T-cell (primary cell): ENCODE data around the gene TENM3. TPM values are rescaled to one million over a fixed set of nuclear protein-coding genes. Genes with fewer than 3 reads are reported as not detected.

Source experiments
- ATAC-seq, 4 experiments: fragments of 200-7000 bp in 3 of 4; fragments of 150-1000 bp in 1 of 4; cut with Tn5 transposase; replicated peaks in 1 of 4; 1 replicate in 3 of 4; 2 replicates in 1 of 4; pipeline ENCODE4 v1.10.0; 2021; ENCODE audit warnings: moderate library complexity in 3 of 4, mild to moderate bottlenecking in 2 of 4, moderate number of reproducible peaks in 1 of 4
- CTCF ChIA-PET, 2 donors: fragments of 300-600 bp; sonication (Branson Sonifier 250); formaldehyde crosslinking; loops; one replicate each; lab custom pipeline; 2022; ENCODE audit warnings: antibody characterized with exemption in 2 of 2; lab: Charles Lee
- POLR2A ChIA-PET, 2 donors: fragments of 300-600 bp; sonication (Branson Sonifier 250); formaldehyde crosslinking; loops; one replicate each; lab custom pipeline; 2022; ENCODE audit warnings: antibody characterized with exemption in 2 of 2; lab: Charles Lee
- DNase-seq, 35 experiments: peaks; one replicate each; pipeline versions ENCODE4 v3.0.0 to v3.0.0-alpha.2; 2013 to 2023
- H3K27ac ChIP-seq: one replicate; pipeline ENCODE4 v1.5.1; 2013; ENCODE audit warnings: low read length
- H3K27me3 ChIP-seq, 2 experiments: replicated peaks in 1 of 2; 1 replicate in 1 of 2; 2 replicates in 1 of 2; pipeline versions ENCODE4 v1.6.1 to v1.7.0; 2013; ENCODE audit warnings: low read length in 1 of 2, mixed read lengths in 1 of 2; ENCODE audit not compliant: control insufficient read depth in 2 of 2, insufficient read depth in 2 of 2; ENCODE audit errors: extremely low read depth in 1 of 2
- H3K36me3 ChIP-seq, 2 donors: 1 replicate in 1 of 2; 2 replicates in 1 of 2; pipeline versions ENCODE4 v1.6.1 to v1.7.0; 2013; ENCODE audit warnings: low read length in 1 of 2; ENCODE audit not compliant: control insufficient read depth in 2 of 2, insufficient read depth in 1 of 2; ENCODE audit errors: extremely low read depth in 1 of 2
- H3K4me1 ChIP-seq, 2 experiments: 1 replicate in 1 of 2; 2 replicates in 1 of 2; pipeline versions ENCODE4 v1.6.1 to v1.7.0; 2013; ENCODE audit warnings: low read length in 2 of 2, mixed read lengths in 1 of 2; ENCODE audit not compliant: insufficient read depth in 2 of 2, control insufficient read depth in 1 of 2; ENCODE audit errors: extremely low read depth in 1 of 2
- H3K4me3 ChIP-seq, 2 donors: 1 replicate in 1 of 2; 2 replicates in 1 of 2; pipeline versions ENCODE4 v1.5.1 to v1.7.0; 2013; ENCODE audit warnings: mild to moderate bottlenecking in 2 of 2, low read length in 1 of 2, moderate library complexity in 1 of 2; ENCODE audit not compliant: control insufficient read depth in 1 of 2; ENCODE audit errors: extremely low read depth in 1 of 2
- H3K9me3 ChIP-seq: 2 replicates; pipeline ENCODE4 v1.7.0; 2013
- H3K27ac Mint-ChIP-seq, 2 donors: one replicate each; pipeline ENCODE4 v1.8.0; 2020 to 2021; ENCODE audit warnings: mild to moderate bottlenecking in 2 of 2, mixed read lengths in 2 of 2
- H3K27me3 Mint-ChIP-seq, 2 donors: one replicate each; pipeline ENCODE4 v1.8.0; 2021 to 2022; ENCODE audit warnings: mixed read lengths in 2 of 2
- H3K36me3 Mint-ChIP-seq: one replicate; pipeline ENCODE4 v1.8.0; 2021; ENCODE audit warnings: mixed read lengths
- H3K4me1 Mint-ChIP-seq, 3 donors: one replicate each; pipeline ENCODE4 v1.8.0; 2020 to 2022; ENCODE audit warnings: mixed read lengths in 3 of 3, mild to moderate bottlenecking in 1 of 3
- H3K4me3 Mint-ChIP-seq, 3 donors: one replicate each; pipeline ENCODE4 v1.8.0; 2020 to 2022; ENCODE audit warnings: mild to moderate bottlenecking in 3 of 3, mixed read lengths in 3 of 3, moderate library complexity in 3 of 3
- H3K9me3 Mint-ChIP-seq, 3 donors: one replicate each; pipeline ENCODE4 v1.8.0; 2020 to 2022; ENCODE audit warnings: mixed read lengths in 3 of 3
- WGBS: methylation state at CpG from one replicate; pipeline ENCODE4 v1.1.5; 2013; ENCODE audit warnings: missing lambda C conversion rate; ENCODE audit not compliant: insufficient coverage; 5-methylcytosine and 5-hydroxymethylcytosine counted together
- total RNA-seq, 35 experiments: library from RNA in 6 of 35; stranded (reverse) in 6 of 35; fragments of 120-200 nt in 1 of 35; gene quantifications; one replicate each; pipeline versions ENCODE4 v1.2.1 to v1.2.4 and lab custom pipeline; 2013 to 2026

Gene TENM3
- total RNA-seq, 5 donors from 2014 or later (not counting 1 experiment from before 2014, with no cell fraction given): 0.03 to 0.44 (median 0.16) TPM; not detected in 2

DNA sequence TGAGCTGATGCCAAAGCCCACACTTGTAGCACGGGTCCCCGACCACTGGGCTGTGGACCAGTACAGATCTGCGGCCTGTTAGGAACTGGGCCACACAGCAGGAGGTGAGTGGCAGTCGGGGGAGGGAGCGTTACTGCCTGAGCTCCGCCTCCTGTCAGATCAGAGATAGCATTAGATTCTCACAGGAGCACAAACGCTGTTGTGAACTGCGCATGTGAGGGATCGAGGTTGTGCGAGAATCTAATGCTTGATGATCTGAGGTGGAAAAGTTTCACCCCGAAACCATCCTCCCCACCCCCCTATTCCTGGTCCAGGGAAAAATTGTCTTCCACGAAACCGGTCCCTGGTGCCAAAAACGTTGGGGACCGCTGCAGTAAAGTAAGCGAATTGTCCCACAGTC lies 382.0 kb downstream of the TENM3 start:
- H3K27me3 Mint-ChIP-seq: peaks cover 0 to 4% of the 10 kb centered on the region in 2 donors
- H3K27ac ChIP-seq: no peak overlapping the region
- H3K4me3 ChIP-seq: no peak overlapping the region
- H3K36me3 ChIP-seq: no peaks in the 10 kb centered on the region
- H3K27me3 ChIP-seq: no peaks in the 10 kb centered on the region
- no peak overlapping the region for H3K27ac Mint-ChIP-seq
- H3K4me3 Mint-ChIP-seq: no peak overlapping the region
- ChIA-PET POLR2A (interaction anchor here in 1 of 2 donors (0.7 kb wide), 1 partner anchor 199 kb away, joined by 3 read pairs; no protein-coding TSS in a partner anchor), CTCF (no interaction called here)
- H3K4me1 Mint-ChIP-seq: no peaks in the 10 kb centered on the region
- DNase-seq (no peak), ATAC-seq (no peak)
- H3K36me3 Mint-ChIP-seq: no peaks in the 10 kb centered on the region
- no peaks in the 10 kb centered on the region for H3K4me1 ChIP-seq
- H3K9me3 ChIP-seq: no peaks in the 10 kb centered on the region
- no peaks in the 10 kb centered on the region for H3K9me3 Mint-ChIP-seq
- whole genome bisulfite sequencing: 86% methylated on average over 8 of the region's 16 CpGs

DNA sequence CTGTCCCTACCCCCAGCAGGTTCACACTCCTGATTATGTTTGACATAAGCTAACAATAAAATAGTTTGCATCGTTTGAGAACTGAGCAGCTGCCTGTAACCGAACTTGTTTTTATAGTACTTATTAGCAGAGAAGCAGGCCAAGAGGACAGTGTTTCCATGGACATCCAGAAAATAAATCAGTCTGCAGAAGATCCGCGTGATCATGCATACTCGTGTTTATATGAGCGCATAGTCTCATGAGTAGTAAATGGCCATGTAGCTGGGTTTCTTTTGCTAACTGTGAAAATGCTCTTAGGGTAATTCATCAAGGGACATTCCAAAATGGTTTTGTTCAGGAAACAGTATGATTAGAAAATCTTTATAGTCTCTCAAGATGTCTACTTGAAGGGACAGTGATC lies 384.8 kb downstream of the TENM3 start:
- peaks cover 1 to 5% of the 10 kb centered on the region in 2 donors for H3K27me3 Mint-ChIP-seq
- Histone ChIP-seq H3K4me3 (no peak overlapping the region), H3K9me3 (no peaks in the 10 kb centered on the region), H3K4me1 (no peaks in the 10 kb centered on the region), H3K36me3 (no peaks in the 10 kb centered on the region), H3K27me3 (no peaks in the 10 kb centered on the region), H3K27ac (no peak overlapping the region)
- no peaks in the 10 kb centered on the region for H3K36me3 Mint-ChIP-seq
- ChIA-PET CTCF (no interaction called here), POLR2A (no interaction called here)
- ATAC-seq (no peak), DNase-seq (no peak)
- H3K9me3 Mint-ChIP-seq: no peaks in the 10 kb centered on the region
- H3K4me3 Mint-ChIP-seq: no peak overlapping the region
- 95% methylated on average over 4 of the region's 6 CpGs for WGBS
- H3K4me1 Mint-ChIP-seq: no peaks in the 10 kb centered on the region
- no peak overlapping the region for H3K27ac Mint-ChIP-seq

DNA sequence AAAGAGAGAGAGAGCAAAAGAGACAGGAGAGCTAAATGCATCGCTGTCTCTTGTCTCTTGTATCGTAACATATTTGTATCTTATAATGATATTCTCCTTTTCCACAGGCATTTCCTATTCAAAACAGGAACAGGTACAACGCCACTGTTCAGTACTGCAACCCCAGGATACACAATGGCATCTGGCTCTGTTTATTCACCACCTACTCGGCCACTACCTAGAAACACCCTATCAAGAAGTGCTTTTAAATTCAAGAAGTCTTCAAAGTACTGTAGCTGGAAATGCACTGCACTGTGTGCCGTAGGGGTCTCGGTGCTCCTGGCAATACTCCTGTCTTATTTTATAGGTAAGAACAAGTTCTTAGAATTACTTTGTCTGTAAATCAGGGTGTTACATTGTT lies 385.3 kb downstream of the TENM3 start:
- no peaks in the 10 kb centered on the region for H3K36me3 Mint-ChIP-seq
- ChIA-PET POLR2A (interaction anchor here in 1 of 2 donors (0.6 kb wide), 1 partner anchor 62 kb away, joined by 3 read pairs; no protein-coding TSS in a partner anchor), CTCF (no interaction called here)
- Histone ChIP-seq H3K27ac (no peak overlapping the region), H3K4me1 (no peaks in the 10 kb centered on the region), H3K27me3 (no peaks in the 10 kb centered on the region), H3K4me3 (no peak overlapping the region), H3K36me3 (no peaks in the 10 kb centered on the region), H3K9me3 (no peaks in the 10 kb centered on the region)
- no peaks in the 10 kb centered on the region for H3K4me1 Mint-ChIP-seq
- ATAC-seq (no peak), DNase-seq (no peak)
- H3K4me3 Mint-ChIP-seq: no peak overlapping the region
- WGBS: 40% methylated on average over 1 of the region's 6 CpGs
- H3K27me3 Mint-ChIP-seq: peaks cover 7 to 10% of the 10 kb centered on the region in 2 donors
- H3K27ac Mint-ChIP-seq: no peak overlapping the region
- no peaks in the 10 kb centered on the region for H3K9me3 Mint-ChIP-seq

DNA sequence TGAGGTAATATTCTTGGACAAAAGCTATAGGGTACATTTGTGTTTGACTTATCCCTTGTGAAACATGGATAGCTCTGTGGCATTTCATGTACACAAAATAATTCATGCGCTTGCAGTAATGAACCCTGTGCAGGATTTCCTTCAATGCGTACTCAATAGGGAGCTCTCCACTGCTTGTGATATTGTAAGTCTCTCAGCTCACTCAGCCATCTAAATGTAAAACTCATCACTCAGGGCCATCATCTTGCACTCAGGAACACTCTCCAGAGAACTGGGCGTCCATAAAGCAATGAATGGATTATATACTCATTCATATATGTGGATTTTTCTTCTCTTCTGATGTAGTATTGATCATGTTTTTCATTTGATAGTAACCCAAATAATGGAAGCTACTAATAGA lies 385.9 kb downstream of the TENM3 start:
- Histone ChIP-seq H3K27ac (no peak overlapping the region), H3K9me3 (no peaks in the 10 kb centered on the region), H3K4me3 (no peak overlapping the region), H3K36me3 (no peaks in the 10 kb centered on the region), H3K27me3 (no peaks in the 10 kb centered on the region), H3K4me1 (no peaks in the 10 kb centered on the region)
- Mint-ChIP-seq H3K27me3 (peaks cover 9 to 12% of the 10 kb centered on the region in 2 donors), H3K4me3 (no peak overlapping the region), H3K36me3 (no peaks in the 10 kb centered on the region), H3K9me3 (no peaks in the 10 kb centered on the region), H3K27ac (no peak overlapping the region), H3K4me1 (no peaks in the 10 kb centered on the region)
- POLR2A ChIA-PET: interaction anchor here in 1 of 2 donors (0.6 kb wide), 1 partner anchor 61 kb away, joined by 3 read pairs; no protein-coding TSS in a partner anchor
- no peak for ATAC-seq
- CTCF ChIA-PET: no interaction called here
- no peak for DNase-seq
- 100% methylated on average over 2 of the region's 3 CpGs for WGBS

DNA sequence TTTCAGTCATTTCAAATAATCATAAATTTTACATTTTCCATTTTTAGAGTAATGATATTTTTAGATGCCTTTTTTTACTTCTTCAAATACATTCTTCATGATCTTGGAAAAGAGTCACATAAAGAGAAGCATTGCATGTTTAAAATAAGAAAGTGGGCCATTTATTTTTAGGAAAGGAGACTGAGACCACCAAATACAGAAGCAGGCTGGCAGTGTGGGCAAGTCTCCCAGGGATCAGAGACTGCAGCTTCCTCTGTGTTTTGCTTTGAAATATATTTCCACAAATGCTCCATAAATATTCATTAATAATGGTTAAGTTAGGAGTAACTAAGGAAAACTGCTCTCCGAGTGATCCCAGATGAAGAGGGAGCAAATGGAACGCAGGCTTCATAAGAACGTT lies 397.3 kb downstream of the TENM3 start:
- H3K4me1 Mint-ChIP-seq: no peaks in the 10 kb centered on the region
- no CpG with 5 or more reads among the region's 3 CpGs for WGBS
- DNase-seq (no peak), ATAC-seq (no peak)
- H3K27ac ChIP-seq: no peak overlapping the region
- no peaks in the 10 kb centered on the region for H3K36me3 Mint-ChIP-seq
- H3K27ac Mint-ChIP-seq: no peak overlapping the region
- POLR2A ChIA-PET: no interaction called here
- no peaks in the 10 kb centered on the region for H3K4me1 ChIP-seq
- H3K9me3 Mint-ChIP-seq: peaks cover 0 to 5% (median 5%) of the 10 kb centered on the region in 3 donors
- H3K27me3 Mint-ChIP-seq: peaks cover 4% of the 10 kb centered on the region in 2 donors
- H3K4me3 Mint-ChIP-seq: no peak overlapping the region
- no peaks in the 10 kb centered on the region for H3K36me3 ChIP-seq
- no peak overlapping the region for H3K4me3 ChIP-seq
- no peaks in the 10 kb centered on the region for H3K9me3 ChIP-seq
- CTCF ChIA-PET: no interaction called here
- no peaks in the 10 kb centered on the region for H3K27me3 ChIP-seq

DNA sequence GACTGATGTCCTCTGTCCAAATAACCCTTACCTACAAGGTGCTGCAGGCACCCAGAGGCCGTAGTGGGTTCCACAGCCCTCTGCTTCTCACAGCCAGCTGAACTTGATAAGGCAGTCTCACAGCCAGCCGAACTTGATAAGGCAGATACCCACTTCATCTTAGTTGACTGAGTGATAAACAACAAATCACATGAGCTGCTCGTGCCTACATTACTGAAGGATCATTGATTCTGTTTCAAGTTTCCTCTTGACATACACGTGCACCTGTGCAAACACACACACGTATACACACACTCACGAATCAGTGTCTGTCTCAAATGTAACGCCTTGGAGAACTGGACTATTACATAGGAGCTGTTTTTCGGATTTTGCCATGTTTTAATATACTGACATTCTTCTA lies 397.7 kb downstream of the TENM3 start:
- ChIA-PET POLR2A (no interaction called here), CTCF (no interaction called here)
- Mint-ChIP-seq H3K4me1 (no peaks in the 10 kb centered on the region), H3K36me3 (no peaks in the 10 kb centered on the region), H3K9me3 (peaks cover 0 to 9% (median 8%) of the 10 kb centered on the region in 3 donors), H3K27ac (no peak overlapping the region), H3K4me3 (no peak overlapping the region), H3K27me3 (peaks cover 4% of the 10 kb centered on the region in 2 donors)
- H3K9me3 ChIP-seq: no peaks in the 10 kb centered on the region
- H3K27ac ChIP-seq: no peak overlapping the region
- no peaks in the 10 kb centered on the region for H3K36me3 ChIP-seq
- H3K4me1 ChIP-seq: no peaks in the 10 kb centered on the region
- DNase-seq (no peak), ATAC-seq (no peak)
- no peak overlapping the region for H3K4me3 ChIP-seq
- H3K27me3 ChIP-seq: no peaks in the 10 kb centered on the region
- 61% methylated on average over 4 of the region's 8 CpGs for WGBS

DNA sequence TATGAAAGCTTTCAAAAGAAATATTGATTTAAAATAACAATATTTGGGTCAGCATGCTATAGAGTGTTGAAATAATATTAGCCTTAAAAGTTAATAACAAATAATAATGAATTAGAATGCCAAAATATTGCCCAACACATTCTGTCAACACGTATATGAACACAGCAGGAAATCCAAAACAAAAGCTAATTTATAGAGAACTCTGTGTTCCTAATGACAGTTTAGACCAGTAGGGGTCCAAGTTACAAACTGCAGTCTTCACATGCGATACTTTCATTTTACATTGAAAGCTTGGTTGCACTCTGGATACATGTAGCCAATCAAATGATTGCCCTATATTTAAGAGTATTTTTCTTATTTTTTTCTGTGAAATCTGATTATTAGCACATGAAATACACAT lies 399.6 kb downstream of the TENM3 start:
- no peak overlapping the region for H3K27ac Mint-ChIP-seq
- no peak overlapping the region for H3K27ac ChIP-seq
- DNase-seq (no peak), ATAC-seq (no peak)
- POLR2A ChIA-PET: no interaction called here
- no peak overlapping the region for H3K4me3 Mint-ChIP-seq
- no peaks in the 10 kb centered on the region for H3K4me1 Mint-ChIP-seq
- peaks cover 0 to 11% (median 11%) of the 10 kb centered on the region in 3 donors for H3K9me3 Mint-ChIP-seq
- H3K36me3 Mint-ChIP-seq: no peaks in the 10 kb centered on the region
- peaks cover 2 to 5% of the 10 kb centered on the region in 2 donors for H3K27me3 Mint-ChIP-seq
- no peaks in the 10 kb centered on the region for H3K4me1 ChIP-seq
- CTCF ChIA-PET: no interaction called here
- no CpG with 5 or more reads among the region's 2 CpGs for WGBS
- no peaks in the 10 kb centered on the region for H3K9me3 ChIP-seq
- no peaks in the 10 kb centered on the region for H3K27me3 ChIP-seq
- H3K36me3 ChIP-seq: no peaks in the 10 kb centered on the region
- H3K4me3 ChIP-seq: no peak overlapping the region
